ENCODE measurements around the gene C9orf152.
"Not testable (repeated sequence)": the region's sequence is repeated elsewhere in the genome, so short reads cannot be mapped to it uniquely, and the experiment has no call there.

C9orf152 gene

GRCh38 chr9:110208031-110208430, at the start of gene C9orf152:
TSS of gene C9orf152 (minus strand) at chr9:110208159. CDS start at chr9:110207579, 580 bp downstream.
- DNase-seq: no peak

- DNase-seq: peak in 9 of 14 donors; percentile 8 to 43 (median 26)
Measured at GRCh38 chr9:110257097-110257841, 49.3 kb upstream of the C9orf152 start.

- peak; percentile 58 to 92 (median 88) for DNase-seq
Measured at GRCh38 chr9:110256380-110257096, 48.6 kb upstream of the C9orf152 start, which contains the start of gene TXN. TSS of gene TXN (minus strand) at chr9:110256507. CDS start at chr9:110256435, 72 bp downstream.

GRCh38 chr9:110255463-110256379, 47.8 kb upstream of the C9orf152 start:
- DNase-seq: peak in 10 of 14 donors; percentile 4 to 71 (median 50)

- peak in 3 of 14 donors; percentile 24 to 51 (median 30) for DNase-seq
Measured at GRCh38 chr9:110255034-110255462, 47.1 kb upstream of the C9orf152 start.

GRCh38 chr9:110254500-110254899, 46.5 kb upstream of the C9orf152 start:
- DNase-seq: no peak

GRCh38 chr9:110252509-110253139, 44.7 kb upstream of the C9orf152 start:
- DNase-seq: no peak

- DNase-seq: not testable (repeated sequence)
Measured at GRCh38 chr9:110251770-110252169, 43.8 kb upstream of the C9orf152 start.

- DNase-seq: no peak
Measured at GRCh38 chr9:110251212-110251611, 43.3 kb upstream of the C9orf152 start.

- no peak for DNase-seq
Measured at GRCh38 chr9:110249603-110250002, 41.6 kb upstream of the C9orf152 start.

- no peak for DNase-seq
Measured at GRCh38 chr9:110248361-110248760, 40.4 kb upstream of the C9orf152 start.

- no peak for DNase-seq
Measured at GRCh38 chr9:110246214-110246613, 38.3 kb upstream of the C9orf152 start.

- DNase-seq: no peak
Measured at GRCh38 chr9:110244616-110245015, 36.7 kb upstream of the C9orf152 start.

- DNase-seq: no peak
Measured at GRCh38 chr9:110241858-110242321, 33.9 kb upstream of the C9orf152 start.

- no peak for DNase-seq
Measured at GRCh38 chr9:110241260-110241857, 33.4 kb upstream of the C9orf152 start.

- DNase-seq: no peak
Measured at GRCh38 chr9:110240198-110240597, 32.2 kb upstream of the C9orf152 start.

- no peak for DNase-seq
Measured at GRCh38 chr9:110228321-110228720, 20.4 kb upstream of the C9orf152 start.

GRCh38 chr9:110224583-110224982, 16.6 kb upstream of the C9orf152 start:
- DNase-seq: no peak

GRCh38 chr9:110220809-110221208, 12.8 kb upstream of the C9orf152 start:
- DNase-seq: no peak

GRCh38 chr9:110217656-110218099, 9.7 kb upstream of the C9orf152 start:
- no peak for DNase-seq
